Fibroblast of lung (primary cell): ENCODE data around the gene SPATA46.

Source experiments
- CTCF ChIP-seq, 2 donors: IDR thresholded peaks in 1 of 2; conservative IDR thresholded peaks in 1 of 2; 1 replicate in 1 of 2; 2 replicates in 1 of 2; pipeline ENCODE4 v1.5.1; 2011 to 2012; ENCODE audit warnings: low read length in 2 of 2, control low read depth in 1 of 2, inconsistent platforms in 1 of 2, low read depth in 1 of 2, mild to moderate bottlenecking in 1 of 2
- EZH2 ChIP-seq: IDR thresholded peaks from 2 replicates; pipeline ENCODE4 v1.5.1; 2012; ENCODE audit warnings: low read length, control low read depth, mild to moderate bottlenecking; ENCODE audit errors: missing control alignments

GRCh38 chr1:162407539-162407938 lies 30.9 kb upstream of the SPATA46 start:
- TF ChIP-seq CTCF (conservative IDR thresholded peaks at IDR 0.05 in 1 of 2, IDR thresholded peaks at IDR 0.05 in 1 of 2; ENCODE audit: low read depth in 1 of 2, low read length in 2 of 2) = no peak
- no peak for TF ChIP-seq EZH2
